GM12878 (cell line): ENCODE results near the gene BRD3.

Experiments used
- CHD2 ChIP-seq: IDR thresholded peaks from 2 replicates; pipeline ENCODE4 v1.6.1; 2011; ENCODE audit warnings: low read depth, low read length, improper control_type of control experiment, borderline replicate concordance
- CTCF ChIP-seq, 3 experiments: IDR thresholded peaks in 2 of 3; conservative IDR thresholded peaks in 1 of 3; 2 replicates each; pipeline ENCODE4 v1.5.1; 2011; ENCODE audit warnings: low read depth in 3 of 3, low read length in 3 of 3, mild to moderate bottlenecking in 3 of 3, control low read depth in 2 of 3, moderate library complexity in 2 of 3, inconsistent platforms in 1 of 3, mixed read lengths in 1 of 3; ENCODE audit not compliant: control insufficient read depth in 2 of 3, insufficient read depth in 1 of 3; ENCODE audit errors: extremely low read depth in 1 of 3
- E2F4 ChIP-seq: IDR thresholded peaks from 2 replicates; pipeline ENCODE4 v1.6.1; 2012; ENCODE audit warnings: low read depth, low read length, improper control_type of control experiment
- LARP7 ChIP-seq: fragments of 450-650 bp; IDR thresholded peaks from 2 replicates; pipeline ENCODE4 v1.6.1; 2017; ENCODE audit warnings: mild to moderate bottlenecking
- RELB ChIP-seq: fragments of 450-650 bp; IDR thresholded peaks from 2 replicates; pipeline ENCODE4 v1.6.1; 2017; ENCODE audit warnings: low read depth, mild to moderate bottlenecking, moderate library complexity
- ZBTB4 ChIP-seq: fragments of 450-650 bp; formaldehyde crosslinking; IDR thresholded peaks from 2 replicates; pipeline ENCODE4 v1.4.0; 2022; ENCODE audit warnings: mild to moderate bottlenecking, moderate library complexity
- ZNF274 ChIP-seq: IDR thresholded peaks from one replicate; pipeline ENCODE4 v1.8.0; 2011; ENCODE audit not compliant: insufficient read length, insufficient read depth
- ZNF622 ChIP-seq: fragments of 450-650 bp; IDR thresholded peaks from 2 replicates; pipeline ENCODE4 v1.6.1; 2017; ENCODE audit warnings: mild to moderate bottlenecking, inconsistent platforms

GRCh38 chr9:134028575-134029247 lies 39.1 kb downstream of the BRD3 start:
- TF ChIP-seq CHD2 (no peak), RELB (no peak), ZNF274 (no peak), ZNF622 (no peak), ZBTB4 (CRISPR knock-in tag) (no peak), LARP7 (no peak), CTCF (IDR thresholded peaks at IDR 0.05 in 2 of 3, conservative IDR thresholded peaks at IDR 0.05 in 1 of 3; ENCODE audit: control insufficient read depth in 2 of 3, extremely low read depth in 1 of 3, insufficient read depth in 1 of 3, low read depth in 3 of 3, low read length in 3 of 3) (no peak), E2F4 (no peak)
